ENCODE data around the gene TNPO3. TPM values are rescaled to one million over a fixed set of nuclear protein-coding genes. Genes with fewer than 3 reads are reported as not detected.

TNPO3 gene
- total RNA-seq, 1 donor from 2014 or later, result 32.6 TPM

DNA sequence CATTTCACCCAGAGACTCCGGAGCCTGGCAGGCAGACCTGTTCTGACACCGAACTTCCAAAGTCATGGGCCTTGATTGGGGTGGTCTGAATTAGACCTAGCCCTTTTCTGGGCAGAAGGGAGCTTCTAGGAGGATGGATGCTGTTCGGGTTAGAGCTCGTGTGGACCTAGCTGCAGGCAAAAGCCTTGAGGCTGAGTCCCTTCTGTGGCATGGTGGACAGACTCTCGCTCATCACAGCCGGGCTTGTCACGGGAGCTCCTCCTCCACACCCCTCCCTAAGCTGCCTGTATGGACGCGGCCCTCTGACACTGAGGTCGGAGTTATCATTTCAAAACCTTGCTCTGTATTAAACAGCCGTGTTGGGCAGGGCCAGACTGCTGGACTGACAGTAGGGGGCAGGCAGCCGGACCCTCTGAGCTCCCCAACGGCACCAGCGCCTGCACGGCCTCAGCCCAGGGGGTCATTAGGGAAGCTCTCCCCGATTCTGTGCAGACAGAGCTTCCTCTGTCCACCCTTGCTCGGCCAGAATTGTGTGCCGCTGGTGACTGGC, 115.0 kb downstream of the TNPO3 start:
- Histone ChIP-seq H3K36me3 (no peaks in the 10 kb centered on the region), H3K9me3 (replicated peaks) (no peaks in the 10 kb centered on the region), H3K27ac (replicated peaks) (peak overlapping the region; percentile 50), H3K4me1 (peaks cover 18% of the 10 kb centered on the region), H3K27me3 (ENCODE audit: low read depth) (peaks cover 86% of the 10 kb centered on the region), H3K4me3 (peak overlapping the region; percentile 30)
- intact Hi-C loops (cut with micrococcal nuclease), result no loop called here
- DNase-seq, result no peak
- TF ChIP-seq CTCF (IDR thresholded peaks at IDR 0.05; ENCODE audit: borderline replicate concordance), result no peak

GRCh38 chr7:128939075-128939860, 115.6 kb downstream of the TNPO3 start:
- Histone ChIP-seq H3K27ac (replicated peaks) (peak overlapping the region; percentile 60), H3K4me3 (peak overlapping the region; percentile 67), H3K4me1 (peaks cover 18% of the 10 kb centered on the region), H3K36me3 (no peaks in the 10 kb centered on the region), H3K27me3 (ENCODE audit: low read depth) (peaks cover 92% of the 10 kb centered on the region), H3K9me3 (replicated peaks) (no peaks in the 10 kb centered on the region)
- TF ChIP-seq CTCF (IDR thresholded peaks at IDR 0.05; ENCODE audit: borderline replicate concordance), result no peak
- DNase-seq, result no peak
- intact Hi-C loops (cut with micrococcal nuclease), result no loop called here

GRCh38 chr7:128938544-128939074, 116.3 kb downstream of the TNPO3 start:
- H3K4me1 ChIP-seq, result peaks cover 18% of the 10 kb centered on the region
- peaks cover 96% of the 10 kb centered on the region for H3K27me3 ChIP-seq (ENCODE audit: low read depth)
- TF ChIP-seq CTCF (IDR thresholded peaks at IDR 0.05; ENCODE audit: borderline replicate concordance), result no peak
- intact Hi-C loops (cut with micrococcal nuclease), result no loop called here
- no peak for DNase-seq
- peak overlapping the region; percentile 60 for H3K27ac ChIP-seq (replicated peaks)
- H3K36me3 ChIP-seq, result no peaks in the 10 kb centered on the region
- H3K4me3 ChIP-seq, result peak overlapping the region; percentile 67
- H3K9me3 ChIP-seq (replicated peaks), result no peaks in the 10 kb centered on the region

DNA sequence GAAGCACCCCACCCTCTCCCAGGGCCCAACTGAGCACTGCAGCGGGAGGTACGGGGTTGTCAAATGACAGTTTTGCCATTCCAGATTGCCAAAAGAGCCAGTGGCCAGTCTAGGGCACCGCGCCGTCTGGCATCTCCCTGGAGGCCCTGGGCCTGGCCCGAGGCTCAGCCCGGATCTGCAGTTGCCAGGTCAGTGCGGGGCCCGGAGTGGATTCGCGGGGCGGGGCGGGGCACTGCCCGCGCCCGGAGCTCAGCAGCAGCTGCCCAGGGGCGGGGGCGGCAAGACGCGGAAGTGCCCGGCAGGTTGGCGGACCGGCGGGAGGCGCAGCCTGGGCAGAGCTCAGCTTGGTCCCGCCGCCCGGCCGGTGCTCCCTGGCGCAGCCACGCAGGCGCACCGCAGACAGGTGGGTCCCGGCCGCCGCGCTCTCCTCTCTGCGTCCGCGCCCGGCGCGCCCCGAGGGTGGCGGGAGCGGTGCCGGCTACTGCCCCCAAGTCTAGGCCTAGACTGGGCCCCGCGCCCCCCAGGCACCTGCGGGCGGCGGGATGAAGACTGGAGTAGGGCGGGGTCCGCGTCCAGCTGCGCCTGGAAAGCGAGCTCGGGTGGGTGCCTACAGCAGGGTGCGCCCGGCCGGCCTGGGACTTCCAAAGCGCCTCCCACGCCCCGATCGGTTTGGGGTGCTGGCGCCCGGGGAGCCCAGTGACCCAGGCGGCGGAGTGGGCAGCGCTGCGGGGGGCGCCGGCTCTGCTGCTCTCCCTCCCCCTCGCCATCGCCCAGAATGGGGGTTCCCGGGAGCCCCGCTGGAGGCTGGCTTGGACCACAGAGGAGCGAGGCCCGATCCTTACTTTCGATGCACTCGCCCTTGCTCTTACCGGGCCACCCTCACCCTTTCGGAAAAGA, 117.0 kb downstream of the TNPO3 start, which contains the start of gene IRF5:
IRF5 (plus strand) TSS at position 281 of the 897 bp plus-strand sequence. CDS start 4,155 bp downstream, outside the sequence.
- peak within 1 kb of the TSS; percentile 60 for H3K27ac ChIP-seq (replicated peaks)
- no peaks in the 10 kb centered on the region for H3K36me3 ChIP-seq
- H3K4me3 ChIP-seq, result peak within 1 kb of the TSS; percentile 67
- peaks cover 97% of the 10 kb centered on the region for H3K27me3 ChIP-seq (ENCODE audit: low read depth)
- H3K4me1 ChIP-seq, result peaks cover 18% of the 10 kb centered on the region
- no peaks in the 10 kb centered on the region for H3K9me3 ChIP-seq (replicated peaks)
- TF ChIP-seq CTCF (IDR thresholded peaks at IDR 0.05; ENCODE audit: borderline replicate concordance), result no peak
- intact Hi-C loops (cut with micrococcal nuclease), result no loop called here
- DNase-seq, result peak; percentile 56

GRCh38 chr7:128937271-128937646, 117.7 kb downstream of the TNPO3 start:
- Histone ChIP-seq H3K4me1 (peaks cover 18% of the 10 kb centered on the region), H3K9me3 (replicated peaks) (no peaks in the 10 kb centered on the region), H3K4me3 (peak overlapping the region; percentile 67), H3K27me3 (ENCODE audit: low read depth) (peaks cover 99% of the 10 kb centered on the region), H3K27ac (replicated peaks) (peak overlapping the region; percentile 60), H3K36me3 (no peaks in the 10 kb centered on the region)
- intact Hi-C loops (cut with micrococcal nuclease), result no loop called here
- DNase-seq, result no peak
- no peak for TF ChIP-seq CTCF (IDR thresholded peaks at IDR 0.05; ENCODE audit: borderline replicate concordance)
